K562 (cell line): ENCODE measurements around the gene TRNT1. TPM values are rescaled to one million over a fixed set of nuclear protein-coding genes. Genes with fewer than 3 reads are reported as not detected.

Experiments used
- ATF6 ChIP-seq: sonication (generic); formaldehyde crosslinking; IDR thresholded peaks from 2 replicates; pipeline ENCODE4 v1.4.0; 2020; ENCODE audit warnings: mild to moderate bottlenecking, missing genetic modification reagents
- CTBP1 ChIP-seq: fragments of 450-650 bp; IDR thresholded peaks from 2 replicates; pipeline ENCODE4 v1.6.1; 2016; ENCODE audit warnings: borderline replicate concordance
- DMBX1 ChIP-seq: fragments of 250-450 bp; sonication (Bioruptor Pico); IDR thresholded peaks from 2 replicates; pipeline ENCODE4 v1.8.0; 2022; ENCODE audit warnings: inconsistent platforms, mild to moderate bottlenecking, moderate library complexity, borderline replicate concordance
- ESRRA ChIP-seq: fragments of 450-650 bp; IDR thresholded peaks from 2 replicates; pipeline ENCODE4 v1.6.1; 2014; ENCODE audit warnings: low read depth, mild to moderate bottlenecking, moderate library complexity, borderline replicate concordance
- FOXP4 ChIP-seq: sonication (generic); formaldehyde crosslinking; IDR thresholded peaks from 2 replicates; pipeline ENCODE4 v1.8.0; 2022; ENCODE audit warnings: mild to moderate bottlenecking, missing genetic modification reagents, borderline replicate concordance
- KDM4B ChIP-seq, 2 experiments: fragments of 450-650 bp in 1 of 2; sonication (generic) in 1 of 2; IDR thresholded peaks; 2 replicates each; pipeline ENCODE4 v1.6.1; 2016 to 2017; ENCODE audit warnings: borderline replicate concordance in 2 of 2, antibody characterized with exemption in 1 of 2, low read depth in 1 of 2, mild to moderate bottlenecking in 1 of 2
- PCBP1 ChIP-seq: fragments of 200-400 bp; formaldehyde crosslinking; IDR thresholded peaks from 2 replicates; pipeline ENCODE4 v1.6.1; 2018; ENCODE audit warnings: mild to moderate bottlenecking, low read depth, low read length; ENCODE audit not compliant: poor library complexity, severe bottlenecking
- PRMT5 ChIP-seq: sonication (generic); formaldehyde crosslinking; IDR thresholded peaks from 2 replicates; pipeline ENCODE4 v1.5.0; 2020; ENCODE audit warnings: missing genetic modification reagents
- RBM22 ChIP-seq: fragments of 200-400 bp; formaldehyde crosslinking; IDR thresholded peaks from 2 replicates; pipeline ENCODE4 v1.6.1; 2018; ENCODE audit warnings: low read length, low read depth; ENCODE audit not compliant: poor library complexity, severe bottlenecking
- RCOR1 ChIP-seq, 2 experiments: IDR thresholded peaks; 2 replicates each; pipeline ENCODE4 v1.6.1; 2012; ENCODE audit warnings: low read depth in 2 of 2, low read length in 2 of 2, borderline replicate concordance in 1 of 2, improper control_type of control experiment in 1 of 2
- SREBF2 ChIP-seq: sonication (generic); formaldehyde crosslinking; IDR thresholded peaks from 2 replicates; pipeline ENCODE4 v1.4.0; 2020; ENCODE audit warnings: mild to moderate bottlenecking, missing genetic modification reagents
- TGIF2 ChIP-seq: sonication (generic); formaldehyde crosslinking; IDR thresholded peaks from 2 replicates; pipeline ENCODE4 v1.8.1; 2022; ENCODE audit warnings: mild to moderate bottlenecking, missing genetic modification reagents, moderate library complexity
- ZNF24 ChIP-seq: fragments of 450-650 bp; IDR thresholded peaks from 2 replicates; pipeline ENCODE4 v1.6.1; 2016
- ZNF699 ChIP-seq: fragments of 250-450 bp; sonication (Bioruptor Pico); IDR thresholded peaks from 2 replicates; pipeline ENCODE4 v1.8.0; 2021; ENCODE audit warnings: mild to moderate bottlenecking, moderate library complexity; ENCODE audit not compliant: insufficient replicate concordance
- ZNF740 ChIP-seq, 3 experiments: fragments of 200-800 bp in 1 of 3; sonication (Bioruptor generic) in 1 of 3; sonication (generic) in 1 of 3; formaldehyde crosslinking in 1 of 3; IDR thresholded peaks; 2 replicates each; pipeline versions ENCODE4 v1.6.1 to v1.8.0; 2016 to 2022; ENCODE audit warnings: mild to moderate bottlenecking in 2 of 3, missing compliant biosample characterization in 2 of 3, missing genetic modification characterization in 2 of 3, missing genetic modification reagents in 1 of 3
- polyA plus RNA-seq, 8 experiments: library from polyadenylated mRNA; depleted of rRNA in 4 of 8; stranded (reverse) in 5 of 8; unstranded in 3 of 8; fragments of >200 nt; fragmentation: Nextera tagmentation in 2 of 8; fragmentation: Illumina TruSeq in 1 of 8; extraction: Ambion mirVana in 2 of 8; extraction: Trizol in 1 of 8; gene quantifications; 2 replicates each; pipeline versions ENCODE4 v1.2.1 to v1.2.3, GENCODE V29; 2011 to 2014; ENCODE audit warnings: inconsistent platforms in 1 of 8, missing spikeins in 1 of 8
- total RNA-seq, 7 experiments: library from RNA; depleted of rRNA in 6 of 7; stranded (reverse); fragments of >200 nt in 6 of 7; fragmentation: Illumina TruSeq in 2 of 7; extraction: Trizol in 2 of 7; gene quantifications; 2 replicates each; pipeline versions ENCODE4 v1.2.1 to v1.2.3, GENCODE V29; 2011 to 2021; ENCODE audit warnings: low replicate concordance in 1 of 7
- TF ChIP-seq, protein P1 (sequence below): fragments of 450-650 bp; IDR thresholded peaks from 2 replicates; pipeline ENCODE4 v1.6.1; 2018; ENCODE audit not compliant: partially characterized antibody

Gene TRNT1
- total and polyA plus RNA-seq, 9 of the 15 experiments (the other 6 are each of a cell fraction or from before 2014, with no cell fraction given): 38.1 to 58.2 (median 47.4) TPM

- TF ChIP-seq RCOR1 (IDR thresholded peaks at IDR 0.05; ENCODE audit: borderline replicate concordance in 1 of 2, low read depth in 2 of 2, low read length in 2 of 2): no peak
- peak; percentile 36 for TF ChIP-seq PCBP1
- TF ChIP-seq PRMT5: no peak
- TF ChIP-seq ZNF740 (CRISPR knock-in tag; IDR thresholded peaks at IDR 0.05): peak; percentile 71
- no peak for TF ChIP-seq ZNF740 (tag; IDR thresholded peaks at IDR 0.05)
- peak; percentile 65; the same call in 1 of the 2 replicates for TF ChIP-seq ESRRA
- TF ChIP-seq KDM4B (IDR thresholded peaks at IDR 0.05; ENCODE audit: borderline replicate concordance in 2 of 2, low read depth in 1 of 2): peak in 1 of 2 experiments; percentile 12; a peak in 1 of 4 replicates
- 0 out of 2 replicates have a peak, but pooled peaks have one; percentile 4 for TF ChIP-seq ZNF24
- TF ChIP-seq, protein P1, sequence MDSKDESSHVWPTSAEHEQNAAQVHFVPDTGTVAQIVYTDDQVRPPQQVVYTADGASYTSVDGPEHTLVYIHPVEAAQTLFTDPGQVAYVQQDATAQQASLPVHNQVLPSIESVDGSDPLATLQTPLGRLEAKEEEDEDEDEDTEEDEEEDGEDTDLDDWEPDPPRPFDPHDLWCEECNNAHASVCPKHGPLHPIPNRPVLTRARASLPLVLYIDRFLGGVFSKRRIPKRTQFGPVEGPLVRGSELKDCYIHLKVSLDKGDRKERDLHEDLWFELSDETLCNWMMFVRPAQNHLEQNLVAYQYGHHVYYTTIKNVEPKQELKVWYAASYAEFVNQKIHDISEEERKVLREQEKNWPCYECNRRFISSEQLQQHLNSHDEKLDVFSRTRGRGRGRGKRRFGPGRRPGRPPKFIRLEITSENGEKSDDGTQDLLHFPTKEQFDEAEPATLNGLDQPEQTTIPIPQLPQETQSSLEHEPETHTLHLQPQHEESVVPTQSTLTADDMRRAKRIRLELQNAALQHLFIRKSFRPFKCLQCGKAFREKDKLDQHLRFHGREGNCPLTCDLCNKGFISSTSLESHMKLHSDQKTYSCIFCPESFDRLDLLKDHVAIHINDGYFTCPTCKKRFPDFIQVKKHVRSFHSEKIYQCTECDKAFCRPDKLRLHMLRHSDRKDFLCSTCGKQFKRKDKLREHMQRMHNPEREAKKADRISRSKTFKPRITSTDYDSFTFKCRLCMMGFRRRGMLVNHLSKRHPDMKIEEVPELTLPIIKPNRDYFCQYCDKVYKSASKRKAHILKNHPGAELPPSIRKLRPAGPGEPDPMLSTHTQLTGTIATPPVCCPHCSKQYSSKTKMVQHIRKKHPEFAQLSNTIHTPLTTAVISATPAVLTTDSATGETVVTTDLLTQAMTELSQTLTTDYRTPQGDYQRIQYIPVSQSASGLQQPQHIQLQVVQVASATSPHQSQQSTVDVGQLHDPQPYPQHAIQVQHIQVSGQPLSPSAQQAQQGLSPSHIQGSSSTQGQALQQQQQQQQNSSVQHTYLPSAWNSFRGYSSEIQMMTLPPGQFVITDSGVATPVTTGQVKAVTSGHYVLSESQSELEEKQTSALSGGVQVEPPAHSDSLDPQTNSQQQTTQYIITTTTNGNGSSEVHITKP: peak; percentile 18
- TF ChIP-seq FOXP4 (CRISPR knock-in tag): no peak; the same call in 1 of the 2 replicates
- TF ChIP-seq RBM22: peak; percentile 50
- TF ChIP-seq ZNF699 (CRISPR knock-in tag): no peak
- peak; percentile 58; the same call in 1 of the 2 replicates for TF ChIP-seq ATF6
- TF ChIP-seq TGIF2 (CRISPR knock-in tag): no peak; the same call in 1 of the 2 replicates
- no peak; the same call in 1 of the 2 replicates for TF ChIP-seq SREBF2 (CRISPR knock-in tag)
- TF ChIP-seq CTBP1: peak; percentile 88
- no peak for TF ChIP-seq DMBX1 (CRISPR knock-in tag)
Measured at GRCh38 chr3:3126477-3127431, at the start of gene TRNT1 (continued).
